ENCODE data around the gene CBX7.

Gene CBX7

DNA sequence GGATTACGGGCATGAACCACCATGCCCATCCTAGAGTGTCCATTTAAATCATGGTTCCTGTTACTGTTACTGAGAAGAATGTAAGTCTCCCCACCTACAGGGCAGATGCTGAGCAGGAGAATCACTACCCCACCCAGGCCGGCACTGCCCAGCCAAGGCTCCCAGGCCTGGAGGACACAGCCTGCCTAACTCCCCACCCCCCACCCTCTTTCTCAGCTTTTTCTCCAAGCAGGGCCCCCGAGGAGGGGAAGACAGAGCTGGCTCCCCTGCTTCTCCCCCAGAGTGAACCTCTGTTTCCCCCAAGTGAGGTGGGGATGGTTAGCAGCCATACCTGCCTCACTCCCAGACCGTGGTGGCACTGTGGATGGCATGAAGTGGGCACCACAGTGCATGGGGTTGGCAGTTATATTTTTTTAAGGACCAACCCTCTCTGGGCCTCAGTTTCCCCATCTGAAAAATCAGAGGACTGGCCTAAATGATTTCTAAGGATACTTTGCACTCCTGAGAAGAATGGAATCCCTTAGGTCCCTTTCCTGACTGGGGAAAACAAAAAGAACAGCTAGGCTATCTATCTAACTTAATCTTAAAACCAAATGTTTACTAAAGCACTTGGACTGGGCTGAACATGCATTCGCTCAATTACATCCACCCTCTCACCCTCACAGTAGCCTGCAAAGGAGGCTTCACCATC lies 5.0 kb downstream of the CBX7 start:
- no peak for DNase-seq (ENCODE audit: low read depth in 3 of 3)

DNA sequence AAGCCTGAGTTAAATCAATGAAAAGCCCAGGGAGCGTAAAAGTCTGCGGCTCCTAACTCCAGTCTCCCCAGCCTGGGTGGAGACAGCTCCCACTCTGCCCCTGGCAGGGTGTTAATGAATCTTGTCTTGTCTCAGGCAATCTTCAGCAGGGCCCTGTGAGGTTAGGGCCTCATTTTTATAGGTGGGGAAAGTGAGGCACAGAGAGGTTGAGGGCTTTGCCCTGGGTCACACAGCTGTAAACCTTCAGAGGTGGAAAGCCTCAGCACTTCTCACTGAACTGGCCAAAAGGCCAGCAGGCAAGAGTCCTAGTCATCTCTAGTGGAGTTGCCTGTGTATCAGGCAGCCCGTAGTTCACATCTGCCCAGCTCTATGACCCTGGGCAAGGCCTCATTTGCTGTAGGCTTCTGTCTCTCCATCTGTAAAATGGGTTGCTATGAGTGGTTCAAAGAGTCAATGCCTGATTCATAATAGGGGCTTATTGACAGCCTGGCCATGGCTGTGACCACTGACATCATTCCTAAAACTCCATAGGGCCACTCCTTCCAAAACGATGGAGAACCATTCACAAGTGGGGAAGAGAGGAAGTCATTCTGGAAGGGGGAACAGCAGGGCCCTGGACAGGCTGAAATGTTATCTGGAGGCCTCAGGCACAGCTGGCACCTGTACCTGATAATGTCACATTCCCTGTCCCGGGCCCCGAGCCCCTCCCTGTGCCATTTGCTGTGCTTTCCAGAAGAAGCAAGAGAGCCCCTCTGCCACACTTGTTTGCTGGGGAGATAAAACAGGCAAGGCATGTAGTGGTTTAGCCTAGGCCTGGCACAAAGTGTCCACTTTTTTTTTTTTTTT lies 6.0 kb downstream of the CBX7 start:
- DNase-seq (ENCODE audit: low read depth in 3 of 3), result no peak

DNA sequence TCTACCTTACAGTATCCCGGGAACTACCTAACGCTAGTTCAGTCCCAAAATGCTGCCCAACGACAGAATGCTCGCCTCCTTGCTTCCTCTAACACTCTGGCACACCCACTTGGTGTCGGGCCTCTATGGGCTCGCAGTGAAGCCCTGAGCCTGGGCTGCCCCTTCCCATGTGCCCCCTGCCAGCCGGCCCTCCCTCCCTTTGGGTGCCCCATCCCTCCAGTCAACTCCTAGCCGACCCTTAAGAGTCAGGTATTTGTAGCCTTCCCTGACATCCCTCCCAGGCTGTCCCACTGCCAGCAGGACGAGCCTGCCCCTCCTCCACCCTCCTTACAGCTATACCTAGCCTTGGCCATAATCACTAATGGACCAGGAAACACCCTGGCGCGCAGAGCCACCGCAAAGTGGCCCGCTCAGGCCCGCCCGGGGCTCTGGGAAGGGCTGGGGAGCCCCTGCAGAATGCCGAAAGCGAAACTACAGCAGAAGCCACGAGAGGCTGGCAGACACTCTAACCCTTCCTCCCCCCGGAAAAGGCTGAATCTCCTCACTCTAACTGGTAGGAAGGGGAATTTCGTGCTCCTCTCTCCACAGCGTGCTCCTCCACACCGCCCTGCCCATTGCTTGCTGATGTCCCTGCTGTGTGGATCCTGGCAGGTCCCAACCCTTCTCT lies 8.2 kb downstream of the CBX7 start:
- peak in 1 of 3 experiments; percentile 45 for DNase-seq (ENCODE audit: low read depth in 3 of 3)

DNA sequence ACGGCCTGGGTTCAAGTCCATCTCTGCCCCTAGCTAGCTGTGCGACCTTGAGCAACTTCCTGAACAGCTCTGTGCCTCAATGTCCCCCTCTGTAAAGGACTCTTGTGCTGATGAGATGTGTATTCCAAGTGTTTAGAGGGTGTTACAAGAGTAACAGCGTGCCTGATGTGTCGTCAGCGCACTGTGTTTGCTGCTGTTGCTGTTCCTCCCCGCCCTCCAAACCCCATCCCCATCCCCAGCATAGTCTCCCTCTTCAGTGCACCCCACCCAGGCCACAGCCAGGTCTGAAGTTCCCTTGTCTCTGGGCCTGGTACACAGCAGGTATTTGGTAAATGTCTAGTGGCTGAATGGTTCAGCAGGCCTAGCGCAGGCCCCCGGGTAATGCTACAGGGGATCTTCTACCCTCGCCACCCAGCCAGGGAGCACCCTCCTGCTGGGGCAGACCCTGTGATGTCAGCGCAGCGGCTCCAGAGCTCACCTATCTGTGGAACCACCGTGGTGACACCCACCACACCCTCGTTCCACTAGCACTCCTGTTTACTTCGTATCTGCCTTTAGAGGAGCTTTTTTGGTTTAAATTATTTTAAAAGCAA lies 10.3 kb downstream of the CBX7 start:
- no peak for DNase-seq (ENCODE audit: low read depth in 3 of 3)

DNA sequence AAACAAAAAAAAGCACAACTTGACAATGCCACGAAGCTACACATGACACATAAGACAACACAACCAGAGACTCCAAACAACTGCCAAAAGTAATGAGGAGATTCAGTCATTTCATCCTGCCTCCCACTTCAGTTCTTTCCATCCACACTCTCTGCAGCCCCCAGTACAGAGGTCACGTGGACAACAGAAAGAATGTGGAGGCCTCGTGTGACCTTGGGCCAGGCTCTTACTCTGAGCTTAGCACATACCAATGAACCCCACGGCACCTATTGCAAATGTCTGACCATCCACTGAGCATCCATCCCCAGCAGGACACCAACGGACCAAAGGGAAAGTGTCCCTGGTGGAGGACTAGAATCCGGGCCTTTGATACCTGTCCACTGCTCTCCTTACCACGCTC lies 12.5 kb downstream of the CBX7 start:
- no peak for DNase-seq (ENCODE audit: low read depth in 3 of 3)

DNA sequence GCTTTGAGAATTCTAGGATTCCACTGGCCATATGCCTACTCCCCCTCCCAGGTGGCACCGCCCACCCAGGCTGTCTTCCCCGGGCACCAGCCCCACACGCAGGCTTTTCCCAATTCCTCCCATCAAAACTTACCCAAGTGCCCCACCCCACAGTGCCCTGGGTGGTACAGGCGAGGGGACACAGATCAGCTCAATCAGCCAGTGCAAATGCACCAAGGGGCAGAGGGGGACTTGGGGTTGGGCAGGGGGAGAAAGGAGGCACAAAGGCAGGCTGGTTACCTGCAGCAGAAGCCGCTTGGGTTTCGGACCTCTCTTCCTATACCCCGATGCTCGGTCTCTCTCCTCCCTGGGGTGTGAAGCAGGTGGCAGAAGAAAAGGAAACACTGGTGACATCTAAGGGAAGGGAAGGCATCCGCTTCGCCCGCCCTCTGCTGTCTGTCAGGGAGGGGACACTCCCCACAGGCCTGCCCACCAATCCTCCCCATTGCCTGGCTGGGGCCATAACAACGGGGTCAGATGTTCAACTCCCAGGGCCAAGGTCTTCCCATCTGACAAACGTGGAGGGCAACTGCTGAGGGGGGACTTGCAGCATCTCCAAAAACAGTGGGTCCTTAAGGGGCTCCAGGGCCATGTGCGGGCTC lies 14.0 kb downstream of the CBX7 start:
- DNase-seq (ENCODE audit: low read depth in 3 of 3), result no peak

DNA sequence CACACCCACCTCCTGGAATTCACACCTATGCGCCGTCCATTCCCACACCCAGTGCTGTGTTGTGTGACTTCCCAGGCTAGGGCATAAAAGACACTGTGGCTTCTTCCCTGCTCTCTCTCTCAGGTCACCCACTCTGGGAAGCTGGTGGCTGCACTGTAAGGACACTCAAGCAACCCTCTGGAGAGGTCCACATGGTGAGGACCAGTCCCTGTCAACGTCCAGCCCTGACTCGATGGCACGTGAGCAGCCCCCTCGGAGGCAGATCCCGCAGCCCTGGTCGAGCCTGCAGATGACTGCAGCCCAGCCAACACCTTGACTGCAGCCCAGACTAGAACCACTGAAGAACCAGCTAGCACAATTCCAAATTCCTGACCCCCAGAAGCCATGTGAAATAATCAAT lies 16.2 kb downstream of the CBX7 start:
- DNase-seq (ENCODE audit: low read depth in 3 of 3), result no peak

DNA sequence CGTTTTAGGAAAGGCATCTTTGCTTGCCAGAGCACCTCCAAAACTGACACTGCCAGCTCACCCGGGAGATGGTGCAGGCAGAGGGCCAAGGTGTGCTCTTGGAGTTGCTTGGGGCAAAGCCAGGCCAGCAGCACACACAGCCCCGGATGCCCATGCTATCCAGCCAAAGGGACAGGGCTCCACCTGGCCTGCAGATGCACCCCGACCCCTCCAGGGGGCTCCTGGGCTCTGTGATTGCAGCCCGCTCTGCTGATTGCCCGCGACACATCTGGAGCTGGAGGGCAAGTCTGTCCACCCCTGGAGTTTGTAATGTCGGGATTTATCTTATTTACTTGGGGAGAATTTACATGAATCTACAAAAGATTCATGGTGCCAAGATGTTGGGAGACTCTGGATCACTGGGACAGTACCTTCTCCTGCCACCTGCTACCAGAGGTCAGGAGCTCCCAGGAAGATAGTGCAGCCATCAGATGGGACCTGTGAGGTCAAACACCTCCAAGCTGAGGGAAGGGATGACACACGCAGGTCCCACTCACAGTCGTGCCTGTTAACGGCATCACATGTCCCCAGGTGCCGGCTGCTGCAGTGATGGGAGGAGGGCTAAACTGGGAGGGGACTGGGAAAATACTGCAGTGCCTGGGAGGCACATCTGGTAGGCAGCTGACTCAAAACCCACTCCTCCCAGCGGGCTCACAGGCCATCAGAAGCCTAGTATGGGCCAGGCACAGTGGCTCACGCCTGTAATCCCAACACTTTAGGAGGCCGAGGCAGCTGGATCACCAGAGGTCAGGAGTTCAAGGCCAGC lies 17.2 kb downstream of the CBX7 start:
- peak in 1 of 3 experiments; percentile 43 for DNase-seq (ENCODE audit: low read depth in 3 of 3)

DNA sequence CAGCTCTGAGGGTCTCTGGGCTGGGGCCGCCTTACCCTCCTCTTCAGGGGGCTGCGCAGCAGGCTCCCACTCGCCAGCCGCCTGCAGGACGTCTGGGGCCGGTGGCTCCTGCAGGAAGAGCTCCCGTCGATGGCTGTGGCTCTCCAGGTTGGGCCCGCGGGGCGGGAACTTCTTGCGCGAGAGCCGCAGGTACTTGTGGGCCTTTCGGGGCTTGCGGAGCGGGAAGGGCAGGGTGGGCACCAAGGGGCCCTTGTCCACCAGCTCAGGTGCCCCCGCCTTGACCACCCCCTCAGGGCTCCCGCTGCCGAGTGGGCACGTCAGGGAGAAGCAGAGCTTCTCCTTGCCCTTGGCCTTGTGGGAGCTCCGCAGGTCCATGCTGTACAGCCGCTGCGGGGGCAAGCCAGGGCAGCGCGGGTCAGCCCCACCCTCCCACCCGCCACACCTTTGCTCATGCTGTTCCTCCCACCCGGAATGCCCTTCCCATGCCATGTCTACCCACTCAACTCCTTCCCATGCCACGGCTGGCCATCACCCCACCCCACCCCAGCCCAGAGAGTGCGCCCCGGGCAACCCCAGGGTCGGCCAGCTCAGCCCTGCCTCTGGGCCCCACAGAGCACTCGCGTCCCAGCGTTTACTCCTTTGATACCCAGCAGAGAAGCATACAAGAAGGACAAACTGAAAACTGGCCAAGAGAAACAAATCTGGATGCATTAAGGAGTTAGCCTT lies 18.0 kb downstream of the CBX7 start:
- DNase-seq (ENCODE audit: low read depth in 3 of 3), result no peak

DNA sequence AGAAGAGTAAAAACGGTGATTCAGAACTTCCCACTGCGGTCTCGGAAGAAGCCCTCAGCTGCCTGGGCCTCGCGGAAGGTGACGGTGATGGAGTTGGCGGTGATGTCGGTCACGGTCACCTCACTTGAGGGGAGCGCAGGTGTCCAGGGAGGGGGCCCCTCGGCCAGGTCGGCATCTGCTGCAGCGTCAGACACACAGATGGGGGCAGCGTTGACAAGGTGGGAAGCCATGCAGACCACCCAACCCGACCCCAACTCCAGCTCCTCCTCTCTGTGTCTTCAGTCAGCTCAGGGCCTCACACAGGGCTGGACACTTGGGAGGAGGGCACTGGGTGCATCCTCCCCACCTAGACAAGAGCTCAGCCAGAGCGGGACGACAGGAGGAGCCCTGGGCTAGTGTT lies 18.6 kb downstream of the CBX7 start:
- DNase-seq (ENCODE audit: low read depth in 3 of 3), result no peak

DNA sequence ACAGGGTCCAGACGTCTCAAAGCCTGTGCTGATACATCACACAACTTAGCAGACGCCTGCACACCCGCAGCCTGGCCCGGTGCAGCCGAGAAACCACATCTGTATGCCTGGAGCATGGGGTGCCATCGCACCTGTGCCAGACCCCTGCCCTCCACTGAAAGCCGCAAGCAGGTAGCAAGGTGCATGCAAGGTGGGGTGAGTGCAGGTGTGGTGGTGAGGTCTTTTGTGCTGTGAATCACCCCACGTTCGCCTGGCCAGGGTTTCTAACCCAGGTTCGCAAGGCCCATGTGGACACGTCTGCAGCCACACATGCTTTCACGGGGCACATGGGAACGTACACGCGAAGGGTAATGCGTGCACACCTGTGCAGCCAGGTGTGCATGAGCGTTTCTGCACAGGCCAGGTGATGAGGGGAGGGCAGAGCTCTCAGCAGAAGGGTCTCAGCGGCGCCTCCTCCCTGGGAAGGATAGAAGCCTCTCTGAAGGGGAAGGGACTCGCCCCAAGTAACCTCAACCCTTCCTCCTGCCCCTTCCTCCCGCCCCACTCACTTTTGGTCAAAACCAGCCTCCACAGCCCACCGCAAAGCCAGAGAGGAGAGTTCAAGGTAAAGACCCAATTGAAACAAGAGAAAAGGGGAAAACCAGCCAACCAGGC lies 19.5 kb downstream of the CBX7 start:
- DNase-seq (ENCODE audit: low read depth in 3 of 3), result no peak

DNA sequence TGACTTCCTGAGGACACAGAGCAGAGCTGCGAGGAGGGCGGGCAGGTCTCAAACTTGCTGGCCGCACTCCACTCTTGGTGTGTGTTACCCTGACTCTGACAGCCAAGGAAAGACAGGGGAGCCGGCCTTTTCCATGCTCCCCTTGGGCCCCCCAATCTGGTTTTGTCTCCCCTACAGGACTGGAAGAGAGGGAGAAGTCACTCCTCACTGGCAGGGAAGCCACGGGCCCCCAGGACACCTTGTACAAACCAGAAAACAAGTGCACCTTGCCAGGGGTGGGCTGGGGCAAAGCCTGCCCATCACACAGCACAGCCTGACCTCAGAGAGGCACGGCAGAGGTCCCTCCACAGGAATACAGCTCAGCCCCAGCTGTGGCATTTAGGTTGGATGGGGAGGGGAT lies 20.2 kb downstream of the CBX7 start:
- no peak for DNase-seq (ENCODE audit: low read depth in 3 of 3)

DNA sequence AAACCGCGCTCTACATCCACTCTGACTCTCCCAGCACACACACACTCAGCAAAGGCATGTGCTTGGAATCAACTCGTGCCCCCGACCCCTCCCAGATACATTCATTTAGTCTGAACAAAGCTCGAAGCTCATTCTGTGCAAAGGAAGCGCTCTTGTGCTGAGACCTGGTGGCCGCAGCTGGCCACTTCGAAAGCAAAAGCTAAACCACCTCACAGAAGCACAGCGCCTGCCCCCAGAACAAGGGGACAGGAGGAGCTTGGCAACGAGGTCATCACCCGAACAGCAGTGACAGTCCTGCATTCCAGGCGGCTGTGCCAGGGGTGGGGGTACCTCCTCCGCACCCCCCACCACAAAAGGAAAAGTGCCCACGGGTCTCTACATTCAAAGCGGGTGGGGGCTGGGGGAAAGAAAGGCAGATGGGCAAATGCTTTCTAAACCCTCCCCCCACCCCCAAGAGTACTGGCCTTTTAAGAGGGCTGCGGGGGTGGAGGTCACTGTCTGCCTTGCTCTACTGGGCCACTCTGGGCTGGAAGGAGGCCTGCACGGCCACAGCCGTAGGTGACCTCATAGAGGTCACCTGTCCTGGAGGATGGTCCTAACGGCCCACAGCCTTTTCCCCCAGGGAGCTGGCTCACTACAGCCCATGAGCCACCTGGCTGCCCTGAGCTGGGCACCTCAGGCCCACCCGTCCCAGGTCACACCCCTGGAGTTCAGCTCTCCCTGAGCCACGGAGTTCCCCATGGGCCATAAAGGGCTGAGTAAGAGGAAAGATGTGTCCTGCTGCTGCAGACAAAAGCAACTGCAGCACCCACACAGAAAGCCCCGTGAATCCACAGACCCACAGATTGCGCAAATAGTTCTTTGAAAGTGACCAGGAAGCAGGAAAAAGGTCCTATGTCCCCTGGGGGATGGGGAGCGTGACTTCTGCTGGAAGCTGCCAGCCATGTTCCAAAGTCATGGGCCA lies 21.3 kb downstream of the CBX7 start:
- no peak for DNase-seq (ENCODE audit: low read depth in 3 of 3)

DNA sequence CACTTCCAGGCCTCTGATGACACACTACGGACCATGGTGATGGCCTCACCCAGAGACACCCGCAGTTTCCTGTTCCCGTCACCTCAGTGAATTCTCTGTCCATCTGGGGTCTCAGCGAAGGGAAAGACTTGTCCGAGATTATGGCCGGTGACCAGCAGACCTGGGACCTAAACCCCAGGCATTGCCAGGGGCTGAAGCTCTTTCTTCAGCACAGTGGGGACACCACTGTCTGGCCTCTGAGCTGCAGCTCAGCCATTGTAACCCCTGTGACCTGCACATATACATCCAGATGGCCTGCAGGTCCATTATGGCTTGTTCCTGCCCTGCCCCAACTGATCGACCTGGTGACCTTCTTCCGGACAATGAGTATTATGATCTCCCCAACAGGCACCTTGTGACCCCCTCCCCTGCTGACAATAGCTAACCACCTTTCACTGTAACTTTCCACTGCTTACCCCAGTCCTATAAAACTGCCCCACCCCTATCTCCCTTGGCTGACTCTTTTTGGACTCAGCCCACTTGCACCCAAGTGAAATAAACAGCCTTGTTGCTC lies 22.3 kb downstream of the CBX7 start:
- no peak for DNase-seq (ENCODE audit: low read depth in 3 of 3)

DNA sequence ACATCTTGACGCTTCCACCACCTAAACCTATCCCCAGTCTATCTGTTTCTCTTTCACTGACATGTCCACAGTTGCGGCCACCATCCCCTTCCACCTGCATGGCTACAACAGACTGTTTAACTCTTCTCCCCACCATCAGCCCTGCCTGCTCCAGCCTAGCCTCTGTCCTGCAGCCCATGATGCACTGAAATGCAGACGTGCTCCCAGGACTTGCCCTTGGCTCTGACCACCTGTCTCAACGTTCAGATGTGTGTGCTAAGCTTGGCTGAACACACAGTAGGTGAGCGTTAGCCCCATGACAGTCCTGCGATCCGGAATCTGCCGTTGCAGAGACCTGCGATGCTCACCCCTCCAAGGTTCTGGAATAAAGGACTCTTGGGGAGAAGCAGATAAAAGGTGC lies 22.7 kb downstream of the CBX7 start:
- no peak for DNase-seq (ENCODE audit: low read depth in 3 of 3)

DNA sequence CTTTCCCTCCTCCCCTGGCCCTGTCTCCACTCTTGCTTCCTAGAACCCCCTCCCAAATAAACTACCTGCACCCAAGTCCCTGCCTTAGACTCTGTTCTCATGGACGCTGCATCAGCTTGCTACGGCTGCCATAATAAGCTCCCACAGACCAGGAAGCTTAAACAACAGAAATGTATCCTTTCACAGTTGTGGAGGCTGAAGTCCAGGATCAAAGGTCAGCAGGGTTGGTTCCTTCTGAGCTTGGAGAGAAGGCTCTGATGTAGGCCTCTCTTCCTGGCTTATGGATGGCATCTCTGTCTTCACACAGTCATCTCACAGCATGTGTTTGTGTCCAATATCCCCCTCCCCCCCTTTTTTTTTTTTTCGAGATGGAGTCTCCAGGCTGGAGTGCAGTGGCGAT lies 23.4 kb downstream of the CBX7 start:
- no peak for DNase-seq (ENCODE audit: low read depth in 3 of 3)

DNA sequence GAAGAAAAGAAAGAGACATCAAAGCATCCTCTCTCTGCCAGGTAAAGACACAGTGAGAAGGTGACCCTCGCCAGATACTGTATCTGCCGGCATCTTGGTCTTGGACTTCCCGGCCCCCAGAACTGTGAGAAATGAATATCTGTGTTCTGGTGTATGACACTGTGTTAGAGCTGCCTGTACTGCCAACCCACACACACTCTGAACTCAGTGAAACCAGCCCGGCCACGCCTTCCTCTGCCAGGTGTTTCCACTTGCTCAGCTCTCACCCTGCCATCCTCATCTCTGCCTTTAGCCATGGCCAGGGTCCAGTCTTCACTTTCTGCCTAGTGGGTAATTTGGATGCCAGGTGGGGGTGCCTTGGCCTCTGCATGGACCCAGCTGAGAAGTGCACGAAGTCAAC lies 24.0 kb downstream of the CBX7 start:
- DNase-seq (ENCODE audit: low read depth in 3 of 3), result no peak

DNA sequence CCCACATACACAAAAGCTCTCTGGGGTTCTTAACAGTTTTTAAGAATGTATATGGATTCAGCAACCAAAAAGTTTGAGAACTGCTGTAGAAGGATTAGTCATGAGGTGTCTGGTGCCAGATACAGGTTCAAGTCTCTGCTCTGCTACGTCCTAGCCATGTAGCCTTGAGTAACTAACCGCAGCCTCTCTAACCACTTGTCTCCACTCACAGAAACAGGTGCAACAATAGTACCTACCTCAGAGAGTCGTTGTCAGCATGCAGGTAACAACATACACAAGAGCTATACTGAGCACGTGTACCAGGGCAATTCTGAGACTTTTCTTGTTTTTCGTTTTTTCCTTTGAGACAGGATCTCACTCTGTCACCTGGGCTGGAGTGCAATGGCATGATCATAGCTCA lies 26.9 kb downstream of the CBX7 start:
- DNase-seq (ENCODE audit: low read depth in 3 of 3), result no peak
